ENCODE measurements around the gene UAP1L1.

The UAP1L1 gene

GRCh38 chr9:137128158-137128861 lies 51.0 kb downstream of the UAP1L1 start:
- DNase-seq (ENCODE audit: low read depth) = no peak
- no peak for TF ChIP-seq CTCF (conservative IDR thresholded peaks at IDR 0.05; ENCODE audit: control insufficient read depth, insufficient read depth, low read depth, low read length)

GRCh38 chr9:137128862-137129455 lies 51.6 kb downstream of the UAP1L1 start:
- H3K4me3 ChIP-seq (ENCODE audit: control insufficient read depth, low read depth, low read length) = peak overlapping the region; percentile 72
- peak; percentile 49 for DNase-seq (ENCODE audit: low read depth)
- no peak for TF ChIP-seq CTCF (conservative IDR thresholded peaks at IDR 0.05; ENCODE audit: control insufficient read depth, insufficient read depth, low read depth, low read length)

More at GRCh38 chr9:137128158-137128861, 51.0 kb downstream of the UAP1L1 start:
- peak overlapping the region; percentile 72 for H3K4me3 ChIP-seq (ENCODE audit: control insufficient read depth, low read depth, low read length)

- TF ChIP-seq CTCF (conservative IDR thresholded peaks at IDR 0.05; ENCODE audit: control insufficient read depth, insufficient read depth, low read depth, low read length) = no peak
- DNase-seq (ENCODE audit: low read depth) = peak; percentile 91
- peak overlapping the region; percentile 72 for H3K4me3 ChIP-seq (ENCODE audit: control insufficient read depth, low read depth, low read length)
These were observed 52.3 kb downstream of the UAP1L1 start for GRCh38 chr9:137129456-137130175.

DNA sequence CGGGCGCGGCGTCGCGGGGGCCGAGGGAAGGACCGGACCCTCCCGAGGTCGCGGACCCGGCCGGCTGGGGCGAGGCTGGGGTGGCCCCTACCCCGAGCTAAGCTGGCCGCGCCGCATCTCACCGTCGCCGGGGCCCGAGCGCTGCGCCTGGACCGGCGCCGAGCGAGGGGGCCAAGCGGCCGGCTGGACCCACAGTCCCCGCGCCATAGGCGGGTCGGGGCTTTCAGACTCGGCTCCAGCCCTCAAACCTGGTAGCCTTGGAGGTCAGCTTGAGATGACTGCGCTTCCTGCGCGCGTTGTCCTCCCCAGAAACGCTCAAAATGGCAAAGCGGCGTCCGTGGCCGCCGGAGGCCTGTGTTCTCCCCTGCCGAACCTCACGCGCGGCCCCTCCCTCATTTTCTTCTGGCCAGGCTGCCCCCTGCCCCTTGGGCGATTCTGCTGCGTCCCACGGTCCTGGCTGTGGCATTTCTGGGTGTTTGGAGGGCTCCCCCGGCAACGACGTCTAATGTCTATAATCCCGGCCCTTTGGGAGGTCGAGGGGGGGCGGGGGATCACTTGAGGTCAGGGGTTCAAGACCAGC lies 52.9 kb downstream of the UAP1L1 start:
- DNase-seq (ENCODE audit: low read depth) = peak; percentile 20
- peak overlapping the region; percentile 72 for H3K4me3 ChIP-seq (ENCODE audit: control insufficient read depth, low read depth, low read length)
- no peak for TF ChIP-seq CTCF (conservative IDR thresholded peaks at IDR 0.05; ENCODE audit: control insufficient read depth, insufficient read depth, low read depth, low read length)
